HepG2 (cell line): ENCODE data around the gene SLC48A1. TPM values are rescaled to one million over a fixed set of nuclear protein-coding genes. Genes with fewer than 3 reads are reported as not detected.

Experiments
- ATF1 ChIP-seq: IDR thresholded peaks from 2 replicates; pipeline ENCODE4 v1.6.1; 2016; ENCODE audit warnings: mild to moderate bottlenecking, control low read depth
- E2F1 ChIP-seq: sonication (generic); formaldehyde crosslinking; IDR thresholded peaks from 2 replicates; pipeline ENCODE4 v1.5.0; 2020; ENCODE audit warnings: missing genetic modification reagents
- FOXK2 ChIP-seq: fragments of 450-650 bp; IDR thresholded peaks from 2 replicates; pipeline ENCODE4 v1.6.1; 2016
- HHEX ChIP-seq: IDR thresholded peaks from 2 replicates; pipeline ENCODE4 v1.6.1; 2016; ENCODE audit warnings: control low read depth
- NFE2L1 ChIP-seq: sonication (generic); formaldehyde crosslinking; IDR thresholded peaks from 2 replicates; pipeline ENCODE4 v1.4.0; 2020; ENCODE audit warnings: missing genetic modification reagents, mild to moderate bottlenecking, borderline replicate concordance
- PCBP2 ChIP-seq: fragments of 200-400 bp; formaldehyde crosslinking; optimal IDR thresholded peaks from 2 replicates; pipeline ENCODE3; 2018; ENCODE audit warnings: low read length, low read depth; ENCODE audit not compliant: poor library complexity, severe bottlenecking
- REXO4 ChIP-seq: sonication (generic); formaldehyde crosslinking; IDR thresholded peaks from 2 replicates; pipeline ENCODE4 v1.8.0; 2022; ENCODE audit warnings: missing genetic modification reagents, mild to moderate bottlenecking, borderline replicate concordance
- TEF ChIP-seq: sonication (generic); formaldehyde crosslinking; IDR thresholded peaks from 2 replicates; pipeline ENCODE4 v1.5.0; 2020; ENCODE audit warnings: missing genetic modification reagents
- THRA ChIP-seq: sonication (generic); formaldehyde crosslinking; IDR thresholded peaks from 2 replicates; pipeline ENCODE4 v1.4.0; 2020; ENCODE audit warnings: missing genetic modification reagents, borderline replicate concordance
- ZBTB4 ChIP-seq: sonication (generic); formaldehyde crosslinking; IDR thresholded peaks from 2 replicates; pipeline ENCODE4 v1.4.0; 2020; ENCODE audit warnings: missing genetic modification reagents, mild to moderate bottlenecking, borderline replicate concordance
- ZFP36L2 ChIP-seq: sonication (generic); formaldehyde crosslinking; IDR thresholded peaks from 2 replicates; pipeline ENCODE4 v1.4.0; 2020; ENCODE audit warnings: missing genetic modification reagents
- ZFP91 ChIP-seq: sonication (generic); formaldehyde crosslinking; IDR thresholded peaks from 2 replicates; pipeline ENCODE4 v1.9.0; 2022; ENCODE audit warnings: missing genetic modification reagents, mild to moderate bottlenecking, borderline replicate concordance
- ZNF639 ChIP-seq: conservative IDR thresholded peaks from 2 replicates; pipeline ENCODE4 v1.6.1; 2018; ENCODE audit warnings: missing genetic modification reagents
- ZNF792 ChIP-seq: IDR thresholded peaks from 2 replicates; pipeline ENCODE4 v1.6.1; 2016
- polyA plus RNA-seq, 8 experiments: library from polyadenylated mRNA; depleted of rRNA in 3 of 8; stranded (reverse) in 7 of 8; unstranded in 1 of 8; fragments of >200 nt; fragmentation: Illumina TruSeq in 4 of 8; extraction: Trizol in 4 of 8; gene quantifications; 2 replicates each; pipeline versions ENCODE4 v1.2.1 to v1.2.3, GENCODE V29; 2011 to 2016; ENCODE audit warnings: low read depth in 4 of 8, missing spikeins in 1 of 8, mixed read lengths in 1 of 8; ENCODE audit not compliant: insufficient read depth in 1 of 8
- total RNA-seq, 5 experiments: library from RNA; depleted of rRNA; stranded (reverse); fragments of >200 nt; fragmentation: Illumina TruSeq; extraction: Trizol; gene quantifications; 2 replicates each; pipeline ENCODE4 v1.2.3, GENCODE V29; 2016; ENCODE audit warnings: low read depth in 1 of 5
- TF ChIP-seq, protein P1 (sequence below): sonication (generic); formaldehyde crosslinking; IDR thresholded peaks from 2 replicates; pipeline ENCODE4 v1.4.0; 2020; ENCODE audit warnings: missing genetic modification reagents

SLC48A1 gene
- total and polyA plus RNA-seq, 2 of the 13 experiments (the other 11 are each of a cell fraction or from before 2014, with no cell fraction given) = 2.2 to 3.7 TPM

- no peak for TF ChIP-seq ZNF639 (CRISPR knock-in tag)
- no peak for TF ChIP-seq NFE2L1
- TF ChIP-seq FOXK2 = peak; percentile 14; the same call in 1 of the 2 replicates
- TF ChIP-seq, protein P1, sequence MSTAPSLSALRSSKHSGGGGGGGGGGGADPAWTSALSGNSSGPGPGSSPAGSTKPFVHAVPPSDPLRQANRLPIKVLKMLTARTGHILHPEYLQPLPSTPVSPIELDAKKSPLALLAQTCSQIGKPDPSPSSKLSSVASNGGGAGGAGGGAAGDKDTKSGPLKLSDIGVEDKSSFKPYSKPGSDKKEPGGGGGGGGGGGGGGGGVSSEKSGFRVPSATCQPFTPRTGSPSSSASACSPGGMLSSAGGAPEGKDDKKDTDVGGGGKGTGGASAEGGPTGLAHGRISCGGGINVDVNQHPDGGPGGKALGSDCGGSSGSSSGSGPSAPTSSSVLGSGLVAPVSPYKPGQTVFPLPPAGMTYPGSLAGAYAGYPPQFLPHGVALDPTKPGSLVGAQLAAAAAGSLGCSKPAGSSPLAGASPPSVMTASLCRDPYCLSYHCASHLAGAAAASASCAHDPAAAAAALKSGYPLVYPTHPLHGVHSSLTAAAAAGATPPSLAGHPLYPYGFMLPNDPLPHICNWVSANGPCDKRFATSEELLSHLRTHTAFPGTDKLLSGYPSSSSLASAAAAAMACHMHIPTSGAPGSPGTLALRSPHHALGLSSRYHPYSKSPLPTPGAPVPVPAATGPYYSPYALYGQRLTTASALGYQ (CRISPR knock-in tag) = no peak
- no peak for TF ChIP-seq E2F1 (CRISPR knock-in tag)
- TF ChIP-seq ZFP36L2 (CRISPR knock-in tag) = no peak
- no peak for TF ChIP-seq TEF (CRISPR knock-in tag)
- no peak for TF ChIP-seq THRA
- no peak for TF ChIP-seq PCBP2
- TF ChIP-seq ATF1 (CRISPR knock-in tag) = no peak
- no peak for TF ChIP-seq REXO4
- no peak for TF ChIP-seq ZBTB4
- 0 out of 2 replicates have a peak, but pooled peaks have one; percentile 30 for TF ChIP-seq ZNF792 (CRISPR knock-in tag)
- peak; percentile 36; the same call in 1 of the 2 replicates for TF ChIP-seq ZFP91 (CRISPR knock-in tag)
- no peak for TF ChIP-seq HHEX (CRISPR knock-in tag)
Measured at GRCh38 chr12:47758834-47759690, 14.0 kb upstream of the SLC48A1 start, which contains the start of gene RAPGEF3 (continued).
